GM12892 (cell line): ENCODE data around the gene TMEM238.
A peak's percentile ranks its signal among the peaks of the same experiment; 100 is the strongest.
"Not testable (repeated sequence)": the region's sequence is repeated elsewhere in the genome, so short reads cannot be mapped to it uniquely, and the experiment has no call there.

Experiments
- DNase-seq: peaks from one replicate; pipeline ENCODE4 v3.0.0; 2011; ENCODE audit not compliant: insufficient read length
- FAIRE-seq: peaks from 2 replicates; lab custom pipeline; 2011; peaks lifted over from hg19 to GRCh38; lab: Jason Lieb, UNC
- POLR2A ChIP-seq: IDR thresholded peaks from 2 replicates; pipeline ENCODE4 v1.6.1; 2011; ENCODE audit warnings: low read depth, low read length, control low read depth
- POLR2AphosphoS5 ChIP-seq: IDR thresholded peaks from 2 replicates; pipeline ENCODE4 v1.6.1; 2011; ENCODE audit warnings: low read depth, low read length, control low read depth
- TAF1 ChIP-seq: IDR thresholded peaks from 2 replicates; pipeline ENCODE4 v1.6.1; 2011; ENCODE audit warnings: low read depth, mild to moderate bottlenecking, control low read depth, low read length, borderline replicate concordance

Gene TMEM238

GRCh38 chr19:55410168-55410567 lies 26.1 kb upstream of the TMEM238 start:
- TF ChIP-seq POLR2A (no peak), POLR2AphosphoS5 (no peak), TAF1 (no peak)
- DNase-seq = no peak
- no peak for FAIRE-seq

- DNase-seq, FAIRE-seq: not testable (repeated sequence)
Observed at GRCh38 chr19:55409179-55409578, 25.1 kb upstream of the TMEM238 start.

- no peak for FAIRE-seq
- TF ChIP-seq TAF1 (no peak), POLR2AphosphoS5 (no peak), POLR2A (no peak)
- DNase-seq = no peak
Observed at GRCh38 chr19:55408533-55408872, 24.4 kb upstream of the TMEM238 start.

GRCh38 chr19:55407800-55408532 lies 23.9 kb upstream of the TMEM238 start:
- DNase-seq (peak; percentile 97), FAIRE-seq (peak; percentile 89)
- peak; percentile 54; the same call in 1 of the 2 replicates for TF ChIP-seq POLR2AphosphoS5
- TF ChIP-seq TAF1 = no peak
- peak; percentile 53 for TF ChIP-seq POLR2A

- not testable (repeated sequence) for FAIRE-seq, DNase-seq
- peak; percentile 89 for TF ChIP-seq TAF1
- peak; percentile 97 for TF ChIP-seq POLR2AphosphoS5
- TF ChIP-seq POLR2A = peak; percentile 97
Observed at GRCh38 chr19:55407550-55407799, 23.4 kb upstream of the TMEM238 start, which contains the start of gene UBE2S. TSS of gene UBE2S (minus strand) at chr19:55407788. CDS start at chr19:55407589, 199 bp downstream.

- DNase-seq (peak; percentile 53), FAIRE-seq (no peak)
- no peak for TF ChIP-seq POLR2AphosphoS5
- TF ChIP-seq TAF1 = no peak
- no peak for TF ChIP-seq POLR2A
Observed at GRCh38 chr19:55406826-55407549, 22.9 kb upstream of the TMEM238 start.

- no peak for DNase-seq
Observed at GRCh38 chr19:55406091-55406825, 22.2 kb upstream of the TMEM238 start.

GRCh38 chr19:55405638-55406037 lies 21.5 kb upstream of the TMEM238 start:
- TF ChIP-seq POLR2AphosphoS5 (peak; percentile 32; the same call in 1 of the 2 replicates), TAF1 (no peak), POLR2A (no peak)
- DNase-seq (no peak), FAIRE-seq (no peak)

More at GRCh38 chr19:55406091-55406825, 22.2 kb upstream of the TMEM238 start:
- TF ChIP-seq TAF1 (no peak), POLR2A (no peak), POLR2AphosphoS5 (no peak)
- no peak for FAIRE-seq

GRCh38 chr19:55402509-55402908 lies 18.4 kb upstream of the TMEM238 start:
- no peak for DNase-seq
- FAIRE-seq = no peak
- TF ChIP-seq POLR2AphosphoS5 = no peak; the same call in none of the 2 replicates
- TF ChIP-seq TAF1 = no peak
- no peak for TF ChIP-seq POLR2A

GRCh38 chr19:55401390-55401789 lies 17.3 kb upstream of the TMEM238 start:
- not testable (repeated sequence) for DNase-seq, FAIRE-seq

- TF ChIP-seq TAF1 (no peak), POLR2AphosphoS5 (no peak; the same call in 1 of the 2 replicates), POLR2A (no peak; the same call in 1 of the 2 replicates)
- FAIRE-seq (no peak), DNase-seq (no peak)
Observed at GRCh38 chr19:55400281-55401087, 16.4 kb upstream of the TMEM238 start.
